Thymus (tissue), 11 donors: ENCODE measurements around the gene UST. TPM values are rescaled to one million over a fixed set of nuclear protein-coding genes. Genes with fewer than 3 reads are reported as not detected.

Source experiments
- DNase-seq, 9 donors: peaks; one replicate each; pipeline ENCODE4 v3.0.0-alpha.2; 2013; ENCODE audit warnings: low spot score in 9 of 9, low read depth in 6 of 9, missing footprints in 1 of 9
- H3K27ac ChIP-seq, 2 donors: one replicate each; pipeline ENCODE4 v1.5.1; 2013; ENCODE audit warnings: control low read depth in 1 of 2, low read depth in 1 of 2, low read length in 1 of 2, mild to moderate bottlenecking in 1 of 2, moderate library complexity in 1 of 2
- H3K27me3 ChIP-seq, 2 donors: one replicate each; pipeline ENCODE4 v1.5.1; 2013; ENCODE audit warnings: low read length in 1 of 2; ENCODE audit not compliant: control insufficient read depth in 2 of 2, insufficient read depth in 1 of 2
- H3K36me3 ChIP-seq, 2 donors: one replicate each; pipeline ENCODE4 v1.5.1; 2013; ENCODE audit warnings: low read length in 1 of 2, mild to moderate bottlenecking in 1 of 2, moderate library complexity in 1 of 2; ENCODE audit not compliant: control insufficient read depth in 2 of 2, insufficient read depth in 2 of 2
- H3K4me1 ChIP-seq, 2 donors: one replicate each; pipeline ENCODE4 v1.5.1; 2013; ENCODE audit warnings: low read length in 2 of 2; ENCODE audit not compliant: control insufficient read depth in 2 of 2, insufficient read depth in 2 of 2
- H3K4me3 ChIP-seq, 2 donors: one replicate each; pipeline ENCODE4 v1.5.1; 2013; ENCODE audit warnings: low read length in 2 of 2, control low read depth in 1 of 2, mild to moderate bottlenecking in 1 of 2
- H3K9me3 ChIP-seq, 2 donors: one replicate each; pipeline ENCODE4 v1.5.1; 2013; ENCODE audit warnings: low read length in 1 of 2, mild to moderate bottlenecking in 1 of 2; ENCODE audit not compliant: control insufficient read depth in 2 of 2, insufficient read depth in 1 of 2
- WGBS: extraction: QIAGEN DNeasy Blood & Tissue Kit; methylation state at CpG from one replicate; pipeline ENCODE4 v1.1.7; 2013; 5-methylcytosine and 5-hydroxymethylcytosine counted together
- polyA plus RNA-seq: library from polyadenylated mRNA; stranded (reverse); fragments of 200-250 nt; gene quantifications from one replicate; pipeline ENCODE4 v1.2.3, GENCODE V29; 2013
- total RNA-seq: library from RNA; stranded (reverse); fragments of 120-200 nt; gene quantifications from one replicate; pipeline ENCODE4 v1.2.4, GENCODE V29; 2013
- donor health status: healthy.

UST gene
- total and polyA plus RNA-seq, 2 donors = 6.3 to 8.0 TPM

DNA sequence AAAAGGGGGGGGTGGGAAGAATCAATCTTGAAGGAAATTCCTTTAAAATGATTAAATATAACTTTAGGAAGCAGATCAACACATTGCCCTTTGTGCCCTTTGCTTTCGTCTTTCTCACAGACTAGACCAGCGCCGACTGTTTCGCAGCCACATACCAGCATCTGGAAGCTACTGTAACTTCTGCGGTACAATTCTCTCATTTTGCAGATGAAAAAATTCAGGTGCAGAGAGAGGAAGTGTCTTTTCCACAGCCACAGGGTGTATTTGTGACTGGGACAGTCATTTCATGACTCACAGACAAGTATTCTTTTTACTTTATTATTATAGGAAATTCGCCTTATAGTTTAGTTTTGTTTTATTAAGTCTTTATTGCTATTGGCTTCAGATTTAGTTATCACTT is 84.2 kb downstream of the UST start:
- peak; percentile 1 to 71 (median 26) for DNase-seq
- H3K4me1 ChIP-seq = peaks cover 5 to 6% of the 10 kb centered on the region in 2 donors
- H3K9me3 ChIP-seq = no peaks in the 10 kb centered on the region
- no peaks in the 10 kb centered on the region for H3K36me3 ChIP-seq
- no peaks in the 10 kb centered on the region for H3K27me3 ChIP-seq
- H3K4me3 ChIP-seq = no peak overlapping the region
- 23% methylated on average over 6 of the region's 6 CpGs for WGBS
- H3K27ac ChIP-seq = peak overlapping the region in 1 of 2 donors; percentile 27

DNA sequence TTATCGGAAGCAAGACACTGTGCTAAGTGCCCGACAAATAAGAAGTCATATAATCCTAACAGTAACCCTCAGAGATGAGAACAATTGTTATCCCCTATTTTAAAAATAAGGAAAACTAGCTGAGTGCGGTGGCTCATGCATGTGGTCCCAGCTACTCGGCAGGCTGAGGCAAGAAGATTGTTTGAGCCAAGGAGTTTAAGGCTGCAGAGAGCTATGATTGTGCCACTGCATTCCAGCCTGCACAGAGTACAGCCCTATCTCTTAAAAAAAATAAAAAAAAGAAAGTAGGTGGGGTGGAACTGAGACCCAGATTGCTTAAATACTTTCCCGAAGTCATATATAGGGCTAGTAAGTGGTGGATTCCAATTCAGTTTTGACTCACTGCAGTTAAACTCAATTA is 84.7 kb downstream of the UST start:
- H3K4me1 ChIP-seq = peaks cover 5 to 6% of the 10 kb centered on the region in 2 donors
- H3K36me3 ChIP-seq = no peaks in the 10 kb centered on the region
- H3K4me3 ChIP-seq = no peak overlapping the region
- H3K27me3 ChIP-seq = no peaks in the 10 kb centered on the region
- DNase-seq = no peak
- H3K9me3 ChIP-seq = no peaks in the 10 kb centered on the region
- WGBS = 90% methylated on average over 5 of the region's 5 CpGs
- no peak overlapping the region for H3K27ac ChIP-seq

DNA sequence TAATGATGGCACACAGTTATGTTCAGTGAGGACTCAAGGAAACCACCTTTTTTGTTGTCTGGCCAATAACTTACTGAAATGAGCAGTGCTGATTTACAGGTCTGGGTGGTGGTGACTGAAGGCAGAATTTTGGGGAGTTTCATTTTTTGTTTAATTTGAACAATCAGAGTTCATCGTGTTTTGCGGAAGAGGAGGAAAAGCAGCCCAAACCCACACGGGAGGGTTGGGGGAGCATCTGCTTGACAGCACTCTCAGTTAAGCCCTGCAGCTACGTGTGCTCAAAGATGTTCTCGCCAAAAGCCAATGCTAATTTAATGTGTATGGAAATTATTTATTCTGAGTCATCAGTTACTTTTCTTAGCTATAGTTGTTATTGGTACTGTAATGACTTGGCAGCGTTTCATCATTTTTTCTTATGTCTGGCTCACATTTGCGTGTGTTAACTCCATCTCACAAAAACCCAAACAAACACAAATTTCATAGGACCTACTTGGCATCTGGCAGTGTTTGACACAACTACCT is 89.2 kb downstream of the UST start:
- no peak overlapping the region for H3K4me3 ChIP-seq
- H3K9me3 ChIP-seq = no peaks in the 10 kb centered on the region
- no peak for DNase-seq
- H3K27ac ChIP-seq = no peak overlapping the region
- no peaks in the 10 kb centered on the region for H3K27me3 ChIP-seq
- no peaks in the 10 kb centered on the region for H3K36me3 ChIP-seq
- 97% methylated on average over 7 of the region's 7 CpGs for WGBS
- H3K4me1 ChIP-seq = no peaks in the 10 kb centered on the region

DNA sequence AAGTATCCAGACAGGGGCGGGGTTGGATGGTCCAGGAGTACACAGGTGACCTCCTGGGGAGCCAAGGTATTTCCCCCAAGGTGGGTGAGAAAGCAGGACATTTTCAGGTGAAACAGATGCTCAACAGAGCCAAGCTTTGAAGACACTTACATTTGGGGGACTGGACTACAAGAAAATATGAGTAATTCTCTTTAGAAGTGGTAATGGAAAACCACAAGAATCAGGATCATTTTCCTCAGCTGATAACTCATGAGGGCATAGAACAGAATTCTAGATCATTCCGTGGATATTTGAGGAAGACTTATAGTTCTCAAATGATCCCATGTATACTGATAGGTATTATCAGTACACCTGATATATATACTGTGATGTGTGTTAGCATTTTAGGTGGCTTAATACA is 89.9 kb downstream of the UST start:
- WGBS = 95% methylated on average over 2 of the region's 2 CpGs
- Histone ChIP-seq H3K36me3 (no peaks in the 10 kb centered on the region), H3K27ac (no peak overlapping the region), H3K4me1 (no peaks in the 10 kb centered on the region), H3K27me3 (no peaks in the 10 kb centered on the region), H3K9me3 (no peaks in the 10 kb centered on the region), H3K4me3 (no peak overlapping the region)
- no peak for DNase-seq

DNA sequence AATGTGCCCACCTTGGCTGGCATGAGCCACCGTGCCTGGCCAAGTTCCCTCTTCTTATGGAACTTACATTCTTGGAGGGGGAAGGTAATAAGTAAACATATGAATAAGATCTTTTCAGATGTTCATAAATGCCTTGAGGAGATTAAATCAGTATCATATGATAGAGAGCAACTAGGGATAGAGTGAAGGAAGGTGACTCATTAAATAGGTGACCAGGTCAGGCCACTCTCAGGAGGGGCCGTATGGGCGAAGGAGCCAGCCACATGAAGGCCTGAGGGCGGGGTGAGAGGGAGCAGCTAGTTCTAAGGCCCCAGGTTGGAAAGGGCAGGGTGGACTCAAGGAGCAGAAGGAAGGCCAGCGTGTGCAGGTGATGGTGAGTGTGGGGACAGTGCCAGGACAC is 91.1 kb downstream of the UST start:
- WGBS = 97% methylated on average over 5 of the region's 5 CpGs
- Histone ChIP-seq H3K36me3 (no peaks in the 10 kb centered on the region), H3K27me3 (no peaks in the 10 kb centered on the region), H3K27ac (no peak overlapping the region), H3K9me3 (no peaks in the 10 kb centered on the region), H3K4me1 (no peaks in the 10 kb centered on the region), H3K4me3 (no peak overlapping the region)
- no peak for DNase-seq

DNA sequence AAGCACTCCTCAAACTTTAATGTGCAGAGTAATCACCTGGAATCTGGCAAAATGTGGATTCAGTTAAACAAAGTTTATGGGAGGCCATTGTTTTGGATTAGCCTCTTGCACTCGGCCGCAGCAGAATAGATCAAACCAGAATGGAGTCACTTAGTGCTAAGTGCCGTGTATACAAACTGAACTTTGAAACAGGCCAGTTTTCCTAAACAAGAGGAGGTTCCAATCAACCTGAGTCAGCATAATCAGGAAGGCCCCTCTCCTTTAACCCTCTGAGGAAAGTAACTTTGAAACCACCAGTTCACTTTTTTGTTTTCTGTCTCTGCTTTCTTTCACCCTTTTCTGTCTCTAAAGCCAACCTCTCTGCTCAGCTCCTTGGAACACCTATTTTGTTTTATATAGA is 92.2 kb downstream of the UST start:
- Histone ChIP-seq H3K4me3 (no peak overlapping the region), H3K27ac (no peak overlapping the region), H3K4me1 (no peaks in the 10 kb centered on the region), H3K36me3 (no peaks in the 10 kb centered on the region), H3K9me3 (no peaks in the 10 kb centered on the region), H3K27me3 (no peaks in the 10 kb centered on the region)
- 99% methylated on average over 3 of the region's 3 CpGs for WGBS
- DNase-seq = no peak

DNA sequence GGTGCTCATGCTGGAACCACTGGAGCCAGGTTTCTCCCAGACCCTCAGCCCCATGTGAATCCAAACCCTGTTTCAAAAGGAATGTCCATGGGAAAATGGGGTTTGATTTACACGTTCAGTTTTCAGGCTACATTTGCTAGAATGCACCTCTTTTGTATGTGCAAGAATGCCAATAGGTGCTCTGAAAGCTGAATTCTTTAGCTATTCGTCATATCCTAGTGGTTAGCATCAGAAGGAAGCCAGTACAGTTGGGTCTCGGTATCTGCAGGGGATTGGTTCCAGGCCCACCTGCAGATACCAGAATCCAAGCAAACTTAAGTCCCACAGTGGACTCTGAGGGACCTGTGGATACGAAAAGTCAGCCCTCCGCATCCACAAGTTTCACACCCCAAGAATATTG is 93.4 kb downstream of the UST start:
- 96% methylated on average over 5 of the region's 5 CpGs for WGBS
- DNase-seq = no peak

DNA sequence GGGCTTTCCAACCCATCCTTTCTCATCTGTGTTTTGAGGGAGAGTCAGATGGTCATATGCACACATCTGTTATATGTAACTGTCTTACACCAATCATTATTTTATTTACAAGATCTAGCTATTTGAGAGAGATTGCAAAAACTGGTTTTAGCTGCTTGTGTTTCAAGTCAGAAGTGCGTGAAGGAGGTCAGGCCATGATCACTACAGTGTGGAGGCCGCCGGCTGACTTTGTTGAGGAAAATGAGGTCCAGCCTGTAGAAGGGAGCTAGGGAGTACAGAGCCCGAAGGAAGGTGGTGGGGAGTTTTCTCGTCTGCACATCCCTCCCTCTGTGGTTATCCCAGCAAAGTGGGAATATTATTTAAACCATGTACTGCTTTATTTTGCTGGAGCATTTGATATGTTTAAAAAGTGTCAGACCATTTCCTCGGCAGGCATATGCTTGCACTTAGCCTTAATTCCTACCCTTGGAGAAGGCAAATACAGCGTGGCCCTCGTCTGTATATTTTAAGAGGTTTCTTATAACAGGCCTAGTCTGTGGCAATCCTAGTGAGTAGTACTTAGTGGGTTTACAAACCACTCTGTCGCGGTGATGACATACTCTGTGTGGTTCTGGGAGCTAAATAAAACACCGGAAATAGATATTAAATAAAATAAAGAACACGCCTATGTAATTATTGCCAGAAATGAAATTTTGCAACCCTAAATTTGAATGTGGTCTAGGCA is 95.6 kb downstream of the UST start:
- no peak for DNase-seq

More for the DNA sequence above, 93.4 kb downstream of the UST start:
- Histone ChIP-seq H3K27ac (no peak overlapping the region), H3K9me3 (no peaks in the 10 kb centered on the region), H3K4me3 (no peak overlapping the region), H3K27me3 (no peaks in the 10 kb centered on the region), H3K4me1 (no peaks in the 10 kb centered on the region), H3K36me3 (no peaks in the 10 kb centered on the region)

DNA sequence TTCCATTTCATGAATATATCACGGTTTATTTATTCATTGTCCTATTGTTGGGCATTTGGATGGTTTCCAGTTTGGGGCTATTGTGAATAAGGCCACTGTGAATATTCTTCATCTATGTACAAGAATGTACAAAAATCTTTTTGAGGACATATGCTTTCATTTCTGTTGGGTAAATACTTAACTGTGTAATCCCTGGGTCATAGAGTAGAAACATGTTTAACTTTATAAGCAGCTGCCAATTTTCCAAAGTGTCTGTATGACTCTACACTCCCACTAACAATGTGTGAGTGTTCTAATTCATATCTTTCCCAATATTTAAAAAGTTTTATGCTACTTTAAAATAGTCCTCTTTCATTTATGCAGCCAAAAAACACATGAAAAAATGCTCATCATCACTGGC is 98.6 kb downstream of the UST start:
- no peaks in the 10 kb centered on the region for H3K36me3 ChIP-seq
- H3K4me1 ChIP-seq = no peaks in the 10 kb centered on the region
- no peak overlapping the region for H3K27ac ChIP-seq
- no peaks in the 10 kb centered on the region for H3K9me3 ChIP-seq
- no peak for DNase-seq
- H3K4me3 ChIP-seq = no peak overlapping the region
- WGBS = 95% methylated on average over 1 of the region's 1 CpG
- H3K27me3 ChIP-seq = no peaks in the 10 kb centered on the region

More for the DNA sequence above, 95.6 kb downstream of the UST start:
- Histone ChIP-seq H3K4me3 (no peak overlapping the region), H3K27me3 (no peaks in the 10 kb centered on the region), H3K36me3 (no peaks in the 10 kb centered on the region), H3K9me3 (no peaks in the 10 kb centered on the region), H3K4me1 (no peaks in the 10 kb centered on the region), H3K27ac (no peak overlapping the region)
- WGBS = 97% methylated on average over 12 of the region's 12 CpGs
